Measurements from ENCODE around the gene CBFA2T3. TPM values are rescaled to one million over a fixed set of nuclear protein-coding genes. Genes with fewer than 3 reads are reported as not detected.
A peak's percentile ranks its signal among the peaks of the same experiment; 100 is the strongest.

Gene CBFA2T3
- total and polyA plus RNA-seq, 5 experiments from 2014 or later: 0.04 to 2.0 (median 1.5) TPM; not detected in 2

- H3K4me1 Mint-ChIP-seq: peaks cover 0 to 7% (median 5%) of the 10 kb centered on the region in 4 donors
- no peaks in the 10 kb centered on the region for H3K27me3 Mint-ChIP-seq
- DNase-seq (no peak), ATAC-seq (no peak)
- H3K27ac Mint-ChIP-seq: no peak overlapping the region
- H3K9me3 Mint-ChIP-seq: no peaks in the 10 kb centered on the region
- no peak overlapping the region for H3K4me3 Mint-ChIP-seq
- H3K36me3 Mint-ChIP-seq: no peaks in the 10 kb centered on the region
- POLR2A ChIA-PET: no interaction called here
Observed at GRCh38 chr16:88883117-88883895, 93.7 kb downstream of the CBFA2T3 start.

- no peak overlapping the region for H3K27ac Mint-ChIP-seq
- H3K4me1 Mint-ChIP-seq: peaks cover 0 to 7% (median 5%) of the 10 kb centered on the region in 4 donors
- no peak for ATAC-seq
- no peaks in the 10 kb centered on the region for H3K36me3 Mint-ChIP-seq
- no peak overlapping the region for H3K4me3 Mint-ChIP-seq
- DNase-seq: no peak
- no peaks in the 10 kb centered on the region for H3K27me3 Mint-ChIP-seq
- POLR2A ChIA-PET: interaction anchor here (1.9 kb wide), 1 partner anchor 25 kb away, joined by 5 read pairs; the partner anchor contains the start of genes GALNS and TRAPPC2L
- no peaks in the 10 kb centered on the region for H3K9me3 Mint-ChIP-seq
Observed at GRCh38 chr16:88882358-88883030, 94.5 kb downstream of the CBFA2T3 start.

GRCh38 chr16:88881675-88882357, 95.2 kb downstream of the CBFA2T3 start:
- DNase-seq: no peak
- H3K9me3 Mint-ChIP-seq: no peaks in the 10 kb centered on the region
- POLR2A ChIA-PET: interaction anchor here (1.9 kb wide), 1 partner anchor 24 kb away, joined by 5 read pairs; the partner anchor contains the start of genes GALNS and TRAPPC2L
- H3K4me1 Mint-ChIP-seq: peaks cover 0 to 7% (median 5%) of the 10 kb centered on the region in 4 donors
- no peak overlapping the region for H3K4me3 Mint-ChIP-seq
- H3K36me3 Mint-ChIP-seq: no peaks in the 10 kb centered on the region
- H3K27me3 Mint-ChIP-seq: no peaks in the 10 kb centered on the region
- ATAC-seq: no peak
- no peak overlapping the region for H3K27ac Mint-ChIP-seq

- DNase-seq (no peak), ATAC-seq (no peak)
- POLR2A ChIA-PET: interaction anchor here (1.9 kb wide), 1 partner anchor 24 kb away, joined by 5 read pairs; the partner anchor contains the start of genes GALNS and TRAPPC2L
- Mint-ChIP-seq H3K27ac (no peak overlapping the region), H3K4me3 (no peak overlapping the region), H3K27me3 (no peaks in the 10 kb centered on the region), H3K9me3 (no peaks in the 10 kb centered on the region), H3K36me3 (no peaks in the 10 kb centered on the region), H3K4me1 (peaks cover 0 to 7% (median 5%) of the 10 kb centered on the region in 4 donors)
Observed at GRCh38 chr16:88881007-88881615, 95.9 kb downstream of the CBFA2T3 start.

GRCh38 chr16:88880226-88881006, 96.6 kb downstream of the CBFA2T3 start:
- H3K4me3 Mint-ChIP-seq: no peak overlapping the region
- peaks cover 0 to 7% (median 5%) of the 10 kb centered on the region in 4 donors for H3K4me1 Mint-ChIP-seq
- H3K27ac Mint-ChIP-seq: peak overlapping the region in 1 of 10 donors; percentile 11
- H3K9me3 Mint-ChIP-seq: no peaks in the 10 kb centered on the region
- no peak for DNase-seq
- POLR2A ChIA-PET: interaction anchor here (1.9 kb wide), 1 partner anchor 23 kb away, joined by 5 read pairs; the partner anchor contains the start of genes GALNS and TRAPPC2L
- no peak for ATAC-seq
- H3K27me3 Mint-ChIP-seq: no peaks in the 10 kb centered on the region
- no peaks in the 10 kb centered on the region for H3K36me3 Mint-ChIP-seq

- H3K4me1 Mint-ChIP-seq: peaks cover 0 to 7% (median 5%) of the 10 kb centered on the region in 4 donors
- H3K36me3 Mint-ChIP-seq: no peaks in the 10 kb centered on the region
- ATAC-seq (no peak), DNase-seq (no peak)
- no peak overlapping the region for H3K27ac Mint-ChIP-seq
- H3K27me3 Mint-ChIP-seq: no peaks in the 10 kb centered on the region
- POLR2A ChIA-PET: no interaction called here
- H3K4me3 Mint-ChIP-seq: no peak overlapping the region
- no peaks in the 10 kb centered on the region for H3K9me3 Mint-ChIP-seq
Observed at GRCh38 chr16:88879788-88880055, 97.3 kb downstream of the CBFA2T3 start.

GRCh38 chr16:88878967-88879787, 97.8 kb downstream of the CBFA2T3 start:
- Mint-ChIP-seq H3K36me3 (no peaks in the 10 kb centered on the region), H3K27me3 (no peaks in the 10 kb centered on the region), H3K27ac (no peak overlapping the region), H3K4me1 (peaks cover 0 to 7% (median 5%) of the 10 kb centered on the region in 4 donors), H3K9me3 (no peaks in the 10 kb centered on the region), H3K4me3 (no peak overlapping the region)
- ATAC-seq (no peak), DNase-seq (no peak)
- POLR2A ChIA-PET: no interaction called here

- POLR2A ChIA-PET: no interaction called here
- Mint-ChIP-seq H3K4me3 (no peak overlapping the region), H3K27me3 (no peaks in the 10 kb centered on the region), H3K27ac (no peak overlapping the region), H3K36me3 (no peaks in the 10 kb centered on the region), H3K9me3 (no peaks in the 10 kb centered on the region), H3K4me1 (peaks cover 0 to 7% (median 5%) of the 10 kb centered on the region in 4 donors)
- DNase-seq (no peak), ATAC-seq (no peak)
Observed at GRCh38 chr16:88878356-88878755, 98.7 kb downstream of the CBFA2T3 start.

GRCh38 chr16:88877564-88878289, 99.3 kb downstream of the CBFA2T3 start:
- peaks cover 0 to 7% (median 5%) of the 10 kb centered on the region in 4 donors for H3K4me1 Mint-ChIP-seq
- H3K27ac Mint-ChIP-seq: no peak overlapping the region
- DNase-seq (no peak), ATAC-seq (no peak)
- H3K27me3 Mint-ChIP-seq: no peaks in the 10 kb centered on the region
- no peak overlapping the region for H3K4me3 Mint-ChIP-seq
- H3K9me3 Mint-ChIP-seq: no peaks in the 10 kb centered on the region
- no peaks in the 10 kb centered on the region for H3K36me3 Mint-ChIP-seq
- POLR2A ChIA-PET: no interaction called here

- Mint-ChIP-seq H3K4me1 (peaks cover 0 to 2% (median under 1%) of the 10 kb centered on the region in 4 donors), H3K36me3 (no peaks in the 10 kb centered on the region), H3K27ac (no peak overlapping the region), H3K27me3 (no peaks in the 10 kb centered on the region), H3K4me3 (no peak overlapping the region), H3K9me3 (no peaks in the 10 kb centered on the region)
- POLR2A ChIA-PET: no interaction called here
- DNase-seq (no peak), ATAC-seq (no peak)
Observed at GRCh38 chr16:88876942-88877526, 100.0 kb downstream of the CBFA2T3 start.

Data from naive thymus-derived CD8-positive, alpha-beta T cell (primary cell).